T-helper 1 cell treated with Interleukin-12 subunit alpha and Interleukin-12 subunit beta and Interleukin-4 antibody, amounts not matched to agents 30 ng/mL and 1 ng/mL, for 36 hours (primary cell): ENCODE results near the gene SPTBN1. TPM values are rescaled to one million over a fixed set of nuclear protein-coding genes. Genes with fewer than 3 reads are reported as not detected.

Experiments
- intact Hi-C: fragments of 100-400 bp; cut with micrococcal nuclease; formaldehyde crosslinking; loops from one replicate; pipeline ENCODE4 v1.15.1; 2024
- total RNA-seq: library from RNA; stranded (reverse); gene quantifications from 2 replicates; pipeline ENCODE4 v1.2.3, GENCODE V29; 2022

SPTBN1 gene
- total RNA-seq, 1 donor from 2014 or later, result 186 TPM

DNA sequence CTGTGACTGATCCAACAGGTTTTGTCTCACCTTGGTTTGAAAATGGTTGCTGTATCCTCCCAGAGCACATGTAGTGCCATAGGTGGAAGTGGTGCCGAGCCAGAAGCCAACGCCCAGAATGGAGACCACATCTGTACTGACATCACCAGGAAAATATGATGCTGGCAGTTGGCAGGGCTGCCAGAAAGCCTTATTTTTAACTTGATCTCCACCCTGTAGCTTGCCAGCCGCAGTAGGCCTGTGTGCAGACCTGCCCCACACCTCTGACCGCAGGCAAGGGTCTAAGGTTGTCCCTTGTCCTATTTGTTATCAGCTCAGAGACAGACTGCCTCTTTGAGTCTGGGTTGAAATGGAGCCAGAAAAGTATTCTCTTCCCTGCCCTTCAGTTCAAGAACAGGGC lies 143.8 kb downstream of the SPTBN1 start:
- intact Hi-C loops, result loop anchor here (1.0 to 5.0 kb wide), 2 partner anchors 70 to 122 kb away; partner anchors contain the start of gene EML6

DNA sequence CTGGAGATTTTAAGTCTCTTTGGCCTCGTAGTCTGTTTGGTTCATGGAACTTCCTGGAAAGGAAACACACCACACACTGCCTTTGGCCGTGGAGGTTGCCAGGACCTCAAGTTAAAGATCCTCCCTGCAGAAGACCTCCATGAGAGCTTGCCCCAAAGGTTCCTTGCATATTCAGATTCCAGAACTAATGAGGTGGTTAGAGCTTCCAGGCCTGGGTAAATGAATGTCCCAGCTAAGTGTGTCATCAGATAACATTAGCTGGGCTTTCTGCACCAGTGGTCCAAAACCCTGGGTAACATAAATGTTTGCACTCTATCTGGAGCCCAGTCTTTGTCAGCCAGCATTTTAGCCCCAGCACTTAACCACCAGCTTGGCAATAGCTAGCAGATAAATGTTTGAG lies 145.2 kb downstream of the SPTBN1 start:
- intact Hi-C loops, result no loop called here

DNA sequence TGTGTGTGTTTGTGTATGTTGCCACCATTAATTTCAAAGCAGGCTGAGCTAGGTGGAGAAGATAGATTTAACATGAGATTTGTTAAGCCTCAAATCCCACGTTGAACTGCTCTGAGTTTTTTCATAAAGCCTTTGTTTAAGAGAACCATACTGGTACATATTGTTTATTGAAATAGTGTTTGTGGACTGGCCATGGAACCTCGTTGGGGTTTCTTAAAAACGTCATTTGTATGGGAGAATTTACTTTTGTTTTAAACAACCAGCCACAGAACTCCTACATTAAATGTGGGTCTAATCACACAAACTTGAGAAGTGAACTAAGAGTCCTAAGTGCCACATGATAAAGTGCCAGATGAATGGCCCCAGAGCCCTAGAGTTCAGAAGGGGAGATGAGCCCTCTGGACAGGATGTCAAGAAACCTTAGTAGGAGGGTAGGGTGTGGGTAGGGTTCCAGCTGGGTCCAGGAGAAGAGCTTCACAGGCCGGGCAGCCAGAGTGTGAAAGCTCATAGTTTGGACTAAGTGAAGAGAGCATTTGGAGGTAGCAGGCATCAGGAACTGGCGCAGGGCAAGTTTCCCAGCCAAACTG lies 146.7 kb downstream of the SPTBN1 start:
- intact Hi-C loops, result no loop called here

- intact Hi-C loops, result no loop called here
Measured at GRCh38 chr2:54603357-54603756, 147.2 kb downstream of the SPTBN1 start.

DNA sequence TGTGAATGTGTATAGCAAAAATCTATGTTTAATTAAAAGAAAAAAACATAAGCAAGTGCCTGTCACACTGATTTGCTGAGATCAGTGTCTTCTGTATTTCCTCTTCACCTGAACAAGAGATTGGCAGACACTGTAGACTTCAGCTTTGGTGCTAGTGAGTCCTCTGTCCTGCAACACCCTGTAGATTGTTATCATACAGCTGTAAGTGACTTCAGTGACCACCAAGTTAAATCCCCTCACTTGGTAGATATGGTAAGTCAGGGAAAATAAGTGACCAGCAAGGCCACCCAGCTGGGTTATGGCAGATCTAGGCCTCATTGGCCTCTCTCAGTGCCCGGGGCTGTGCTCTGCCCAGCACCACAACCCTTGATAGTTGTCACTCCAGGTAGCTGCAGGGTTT lies 147.7 kb downstream of the SPTBN1 start:
- intact Hi-C loops, result loop anchor here (2.0 kb wide), 1 partner anchor 45 kb away; no protein-coding TSS in a partner anchor

DNA sequence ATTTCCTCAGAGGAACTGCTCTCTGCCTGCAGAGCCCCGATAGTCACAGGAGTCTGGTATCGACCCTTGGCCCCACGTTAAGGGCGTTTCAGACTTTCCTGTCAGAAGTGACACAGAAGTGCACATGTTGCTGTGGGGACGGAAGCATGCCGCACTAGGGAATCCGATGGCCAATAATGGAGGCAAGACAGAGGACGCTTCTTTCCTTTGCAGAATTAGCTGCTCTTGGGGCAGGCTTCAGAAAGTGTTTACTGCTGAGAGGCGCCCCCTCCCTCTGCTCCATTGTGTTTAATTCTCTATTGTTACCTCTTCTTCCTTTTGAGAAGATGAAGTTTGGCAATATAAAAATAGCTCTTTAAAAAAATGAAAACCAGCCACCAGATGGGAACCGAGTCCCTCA lies 148.7 kb downstream of the SPTBN1 start:
- intact Hi-C loops, result loop anchor here (1.0 to 2.0 kb wide), 2 partner anchors 30 to 46 kb away; no protein-coding TSS in a partner anchor

- intact Hi-C loops, result loop anchor here (1.0 to 2.0 kb wide), 5 partner anchors 9 to 84 kb away; no protein-coding TSS in a partner anchor
Measured at GRCh38 chr2:54605836-54606235, 149.7 kb downstream of the SPTBN1 start.

- intact Hi-C loops, result loop anchor here (1.0 kb wide), 3 partner anchors 9 to 84 kb away; no protein-coding TSS in a partner anchor
Measured at GRCh38 chr2:54606393-54606958, 150.3 kb downstream of the SPTBN1 start.

DNA sequence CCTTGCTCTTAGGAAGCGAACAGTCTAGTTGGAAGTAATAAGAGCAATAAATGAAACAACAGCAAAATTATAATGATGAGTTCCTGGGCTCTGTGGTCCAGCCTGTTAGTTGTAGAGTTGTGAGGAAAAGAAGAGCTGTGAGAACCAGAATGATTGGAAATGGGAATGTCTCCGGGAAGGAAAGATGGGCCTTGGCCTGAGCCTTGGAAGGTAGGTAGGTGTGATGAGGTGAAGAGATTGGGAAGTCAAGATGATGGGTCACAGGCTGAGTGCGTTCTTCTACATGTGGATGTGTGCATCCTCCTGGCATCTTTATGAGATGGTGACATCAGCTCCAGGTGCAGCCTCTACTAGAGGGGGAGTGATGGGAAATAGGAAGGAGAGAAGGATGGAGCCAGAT lies 152.1 kb downstream of the SPTBN1 start:
- intact Hi-C loops, result no loop called here

GRCh38 chr2:54609241-54609640 lies 153.1 kb downstream of the SPTBN1 start:
- intact Hi-C loops, result no loop called here

DNA sequence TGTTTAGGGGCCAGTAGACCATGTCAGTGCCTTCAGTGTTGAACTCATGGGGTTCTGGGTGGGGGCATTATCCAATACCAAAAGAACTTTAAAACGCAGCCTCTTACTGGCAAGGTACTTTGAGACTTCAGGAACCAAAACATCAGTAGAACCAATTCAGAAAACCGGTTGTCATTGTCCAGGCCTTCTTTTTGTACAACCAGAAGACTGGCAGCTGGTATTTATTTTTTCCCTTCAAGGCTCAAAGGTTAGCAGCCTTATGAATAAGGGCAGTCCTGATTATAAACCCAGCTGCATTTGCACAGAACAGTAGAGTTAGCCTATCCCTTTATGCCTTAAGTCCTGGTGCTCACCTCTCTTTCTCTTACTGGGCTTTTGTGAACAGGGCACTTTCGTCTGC lies 153.5 kb downstream of the SPTBN1 start:
- intact Hi-C loops, result no loop called here

DNA sequence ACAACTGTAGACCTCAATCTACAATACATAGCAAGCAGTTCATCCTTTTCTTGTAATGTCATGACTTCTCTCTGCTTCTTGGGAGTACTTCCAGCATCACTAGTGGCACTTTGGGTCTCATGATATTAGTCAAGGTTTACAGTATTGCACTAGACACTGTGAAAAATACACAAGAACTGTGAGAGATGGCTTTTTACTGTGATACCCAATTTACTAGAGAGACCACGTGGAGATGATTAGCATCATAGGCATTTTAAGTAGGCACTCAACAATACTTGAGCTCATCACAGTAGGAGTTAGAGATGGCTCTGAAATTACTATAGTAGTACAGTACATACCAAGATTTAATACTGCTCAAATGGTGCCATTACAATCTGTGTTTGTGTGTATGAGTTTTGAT lies 154.6 kb downstream of the SPTBN1 start:
- intact Hi-C loops, result no loop called here

GRCh38 chr2:54611830-54612545 lies 155.9 kb downstream of the SPTBN1 start:
- intact Hi-C loops, result no loop called here

DNA sequence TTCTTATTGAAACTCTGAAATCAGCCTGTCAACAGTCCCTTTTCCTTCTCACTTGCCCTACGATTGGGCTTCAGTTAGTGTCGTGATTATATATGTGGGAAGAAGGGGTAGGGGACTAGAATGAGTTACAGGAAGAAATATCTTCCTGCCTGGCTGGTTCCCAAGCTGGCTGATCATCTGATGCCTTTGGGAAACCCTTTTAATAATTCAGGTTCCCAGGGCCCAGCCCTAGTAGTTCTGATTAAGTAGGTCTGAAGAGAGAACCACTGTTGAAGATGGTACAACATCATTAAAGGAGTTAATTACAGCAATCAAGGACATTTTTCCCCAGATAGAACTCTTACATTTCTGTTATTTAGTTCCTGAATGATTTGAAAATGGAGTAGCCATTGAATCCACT lies 157.3 kb downstream of the SPTBN1 start:
- intact Hi-C loops, result no loop called here

- intact Hi-C loops, result no loop called here
Measured at GRCh38 chr2:54613794-54614257, 157.7 kb downstream of the SPTBN1 start.

DNA sequence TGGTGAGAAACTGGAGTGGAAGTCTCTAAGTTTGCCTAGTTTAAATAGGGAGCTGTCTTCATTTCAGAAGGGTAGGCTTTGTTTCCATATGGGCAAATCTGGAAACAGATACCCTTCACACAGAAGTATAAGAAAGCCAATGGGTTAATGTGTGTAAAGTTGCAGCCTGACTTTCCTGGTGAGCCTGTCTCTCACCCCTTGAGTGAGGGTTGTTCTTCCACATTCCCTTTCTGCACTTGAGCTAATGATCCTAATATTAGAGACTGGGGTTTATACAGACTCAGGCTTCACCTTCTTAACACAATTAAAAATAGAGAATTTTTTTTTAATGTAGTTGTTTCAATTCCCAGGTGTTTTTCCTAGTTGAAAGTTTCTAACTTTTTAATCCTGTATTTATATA lies 158.7 kb downstream of the SPTBN1 start:
- intact Hi-C loops, result no loop called here

DNA sequence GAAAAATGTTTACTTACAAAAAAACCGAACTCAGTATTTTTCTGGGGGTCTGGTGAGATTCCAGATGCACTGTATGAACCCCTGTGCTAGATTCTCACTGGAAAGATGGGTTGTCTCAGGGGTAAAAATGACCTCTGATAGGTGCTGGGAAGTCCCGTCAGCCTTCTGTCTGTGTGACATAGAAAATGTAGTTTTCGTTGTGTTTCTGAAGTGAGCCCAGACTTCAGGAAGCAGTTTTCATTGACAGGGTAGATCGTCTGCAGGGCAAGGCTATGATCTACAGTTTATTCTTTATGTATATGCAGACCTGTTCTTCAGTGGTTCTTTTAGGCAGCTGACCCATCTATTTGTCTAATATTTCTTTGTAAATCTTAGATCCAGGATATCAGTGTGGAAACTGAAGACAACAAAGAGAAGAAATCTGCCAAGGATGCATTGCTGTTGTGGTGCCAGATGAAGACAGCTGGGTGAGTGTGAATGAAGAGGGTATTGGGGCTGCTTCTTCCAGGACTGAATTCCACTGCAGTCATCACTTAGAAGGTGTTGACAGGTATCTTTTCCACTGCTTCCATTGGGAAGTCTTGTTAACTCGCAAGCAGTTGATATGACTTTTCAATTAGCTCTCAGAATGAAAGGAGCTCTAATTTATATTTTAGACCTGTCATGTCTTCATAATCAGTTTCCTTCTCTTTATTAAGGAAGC lies 159.9 kb downstream of the SPTBN1 start:
- intact Hi-C loops, result no loop called here

GRCh38 chr2:54617409-54617808 lies 161.3 kb downstream of the SPTBN1 start:
- intact Hi-C loops, result no loop called here

- intact Hi-C loops, result loop anchor here (2.0 kb wide), 1 partner anchor 16 kb away; no protein-coding TSS in a partner anchor
Measured at GRCh38 chr2:54618646-54619565, 162.8 kb downstream of the SPTBN1 start.

DNA sequence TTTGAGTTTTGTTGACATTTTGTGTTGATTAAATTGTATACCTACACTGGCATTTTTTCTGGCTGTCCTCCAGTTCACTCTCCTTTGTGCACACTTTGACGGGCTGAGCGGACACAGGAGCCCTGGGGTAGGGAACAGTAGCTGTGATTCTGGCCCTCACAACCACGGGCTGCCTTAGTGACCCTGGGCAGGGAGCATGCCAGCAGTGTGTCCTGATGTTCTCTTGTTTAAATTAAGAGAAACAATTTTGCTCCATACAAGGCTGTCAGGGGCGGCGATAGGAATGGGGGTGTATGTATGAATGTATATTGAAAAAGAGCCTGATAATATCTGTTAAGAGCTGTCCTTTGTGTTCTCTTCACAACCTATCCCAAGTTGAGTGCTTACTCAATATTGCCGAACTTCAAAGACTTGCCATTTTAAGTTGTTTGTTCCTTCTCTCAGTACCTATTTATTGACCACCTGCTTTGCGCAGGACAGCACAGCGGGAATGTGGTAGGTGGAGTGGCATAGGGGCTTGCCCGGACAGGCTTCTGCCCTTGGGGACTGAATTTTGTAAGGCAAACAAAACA lies 163.6 kb downstream of the SPTBN1 start:
- intact Hi-C loops, result loop anchor here (2.0 kb wide), 1 partner anchor 15 kb away; no protein-coding TSS in a partner anchor
